Activated naive CD4-positive, alpha-beta T cell treated with anti-CD3 and anti-CD28 coated beads for 36 hours (primary cell): ENCODE measurements around the gene UBQLN3. TPM values are rescaled to one million over a fixed set of nuclear protein-coding genes. Genes with fewer than 3 reads are reported as not detected.

Experiments used
- CTCF ChIA-PET: fragments of 350-600 bp; sonication (Branson Sonifier 250); formaldehyde crosslinking; loops from one replicate; lab custom pipeline; 2021; ENCODE audit warnings: antibody characterized with exemption; lab: Charles Lee
- DNase-seq: peaks from one replicate; pipeline ENCODE4 v3.0.0-alpha.2; 2020
- H3K27ac Mint-ChIP-seq: one replicate; pipeline ENCODE4 v1.8.0; 2021; ENCODE audit warnings: mild to moderate bottlenecking, mixed read lengths
- H3K27me3 Mint-ChIP-seq: one replicate; pipeline ENCODE4 v1.8.0; 2021; ENCODE audit warnings: low read depth, mixed read lengths
- H3K36me3 Mint-ChIP-seq: one replicate; pipeline ENCODE4 v1.8.0; 2021; ENCODE audit warnings: low read depth, mixed read lengths
- H3K4me1 Mint-ChIP-seq: one replicate; pipeline ENCODE4 v1.8.0; 2021; ENCODE audit warnings: low read depth, mixed read lengths
- H3K4me3 Mint-ChIP-seq: one replicate; pipeline ENCODE4 v1.8.0; 2021; ENCODE audit warnings: mild to moderate bottlenecking, moderate library complexity, mixed read lengths
- H3K9me3 Mint-ChIP-seq: one replicate; pipeline ENCODE4 v1.8.0; 2021; ENCODE audit warnings: mixed read lengths
- intact Hi-C: fragments of 100-400 bp; cut with micrococcal nuclease; formaldehyde crosslinking; loops from one replicate; pipeline ENCODE4 v1.15.1; 2023
- total RNA-seq, 2 experiments: library from RNA; stranded (reverse); gene quantifications; one replicate each; pipeline ENCODE4 v1.2.3, GENCODE V29; 2021

The UBQLN3 gene
- total RNA-seq, 2 experiments from 2014 or later, result not detected

DNA sequence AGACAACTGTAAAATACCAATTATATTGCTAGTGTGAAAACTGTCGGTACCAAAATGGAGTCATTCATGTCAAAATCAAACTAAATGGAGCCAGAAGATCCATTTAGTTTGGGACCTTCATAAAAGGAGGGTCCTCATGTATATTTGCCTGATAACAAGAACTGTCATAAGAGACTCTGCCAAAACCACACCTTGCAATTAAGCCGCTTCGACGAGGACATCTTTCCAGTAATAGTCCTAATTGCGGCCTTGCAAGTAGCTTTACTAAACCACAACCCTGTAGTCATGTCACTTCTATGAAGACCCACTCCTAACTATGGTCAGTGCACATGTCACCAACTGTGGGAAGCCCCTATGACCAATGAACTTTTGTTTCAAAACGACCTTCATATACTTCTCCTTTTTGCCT is 9.4 kb downstream of the UBQLN3 start:
- DNase-seq, result no peak
- Mint-ChIP-seq H3K36me3 (no peaks in the 10 kb centered on the region), H3K4me3 (no peak overlapping the region), H3K27ac (no peak overlapping the region), H3K9me3 (no peaks in the 10 kb centered on the region), H3K27me3 (peaks cover 5% of the 10 kb centered on the region), H3K4me1 (no peaks in the 10 kb centered on the region)
- intact Hi-C loops, result no loop called here
- CTCF ChIA-PET, result no interaction called here

DNA sequence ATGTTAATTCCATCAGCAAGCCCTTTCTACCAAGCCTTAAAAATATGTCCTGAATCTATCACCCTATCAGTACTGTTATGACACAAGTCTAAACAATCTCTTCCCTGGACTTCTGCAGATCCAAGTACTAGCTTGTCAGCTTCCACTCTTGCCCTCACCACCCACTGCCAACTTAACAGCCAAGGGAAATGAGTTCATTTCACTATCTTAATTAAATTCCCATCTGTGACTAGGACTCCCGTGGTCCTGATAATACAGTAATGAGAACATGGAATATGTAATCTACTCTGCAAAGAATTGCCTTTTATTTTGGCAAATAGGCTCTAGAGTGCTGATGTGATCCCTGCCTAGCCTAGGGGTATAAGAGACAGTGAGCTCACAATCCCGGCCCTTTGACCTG is 10.1 kb downstream of the UBQLN3 start:
- Mint-ChIP-seq H3K27ac (no peak overlapping the region), H3K36me3 (no peaks in the 10 kb centered on the region), H3K27me3 (peaks cover 5% of the 10 kb centered on the region), H3K4me1 (no peaks in the 10 kb centered on the region), H3K4me3 (no peak overlapping the region), H3K9me3 (no peaks in the 10 kb centered on the region)
- CTCF ChIA-PET, result no interaction called here
- intact Hi-C loops, result no loop called here
- no peak for DNase-seq

DNA sequence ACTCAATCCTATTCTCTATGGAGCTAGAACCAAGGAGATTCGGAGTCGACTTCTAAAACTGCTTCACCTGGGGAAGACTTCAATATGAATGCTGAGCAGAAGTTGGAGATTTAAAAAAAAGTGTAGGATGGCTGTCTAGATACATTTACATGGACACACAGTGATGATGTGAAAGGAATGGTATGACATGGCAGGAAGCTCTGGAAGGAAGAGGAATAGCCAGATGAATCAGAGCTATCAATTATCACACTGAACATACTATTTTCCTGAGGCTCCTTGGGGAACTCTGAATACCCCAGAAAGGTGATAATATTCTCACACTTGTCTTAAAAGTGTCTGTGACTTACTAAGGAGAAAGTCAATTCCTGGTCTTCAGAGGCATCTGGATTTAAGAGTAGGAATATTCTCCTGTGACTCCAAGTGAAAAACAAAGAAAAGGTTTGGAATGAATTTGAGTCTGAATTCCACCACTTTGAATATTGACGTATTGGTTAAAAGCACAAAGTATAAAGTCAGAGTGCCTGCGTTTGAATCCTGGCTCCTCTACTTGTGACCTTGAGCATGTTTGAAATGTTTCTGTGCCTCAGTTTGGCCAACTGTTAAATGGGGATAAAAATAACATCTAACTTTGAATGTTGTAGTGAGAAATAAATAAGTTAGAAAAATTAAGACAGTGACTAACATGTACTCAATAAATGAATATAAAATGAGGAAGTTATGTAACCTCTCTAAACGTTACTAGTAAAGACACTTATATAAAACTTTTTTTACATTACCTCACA is 20.0 kb downstream of the UBQLN3 start:
- CTCF ChIA-PET, result no interaction called here
- no peak for DNase-seq
- Mint-ChIP-seq H3K27me3 (peaks cover 5% of the 10 kb centered on the region), H3K36me3 (no peaks in the 10 kb centered on the region), H3K27ac (no peak overlapping the region), H3K4me3 (no peak overlapping the region), H3K4me1 (peaks cover 2% of the 10 kb centered on the region), H3K9me3 (no peaks in the 10 kb centered on the region)
- intact Hi-C loops, result no loop called here

DNA sequence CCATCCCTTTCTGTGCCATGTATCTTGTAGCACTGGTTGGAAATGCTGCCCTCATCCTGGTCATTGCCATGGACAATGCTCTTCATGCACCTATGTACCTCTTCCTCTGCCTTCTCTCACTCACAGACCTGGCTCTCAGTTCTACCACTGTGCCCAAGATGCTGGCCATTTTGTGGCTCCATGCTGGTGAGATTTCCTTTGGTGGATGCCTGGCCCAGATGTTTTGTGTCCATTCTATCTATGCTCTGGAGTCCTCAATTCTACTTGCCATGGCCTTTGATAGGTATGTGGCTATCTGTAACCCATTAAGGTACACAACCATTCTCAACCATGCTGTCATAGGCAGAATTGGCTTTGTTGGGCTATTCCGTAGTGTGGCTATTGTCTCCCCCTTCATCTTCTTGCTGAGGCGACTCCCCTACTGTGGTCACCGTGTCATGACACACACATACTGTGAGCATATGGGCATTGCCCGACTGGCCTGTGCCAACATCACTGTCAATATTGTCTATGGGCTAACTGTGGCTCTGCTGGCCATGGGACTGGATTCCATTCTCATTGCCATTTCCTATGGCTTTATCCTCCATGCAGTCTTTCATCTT is 20.9 kb downstream of the UBQLN3 start:
- no peak for DNase-seq
- H3K4me3 Mint-ChIP-seq, result no peak overlapping the region
- H3K9me3 Mint-ChIP-seq, result no peaks in the 10 kb centered on the region
- H3K27me3 Mint-ChIP-seq, result peaks cover 6% of the 10 kb centered on the region
- intact Hi-C loops, result no loop called here
- no peaks in the 10 kb centered on the region for H3K36me3 Mint-ChIP-seq
- H3K4me1 Mint-ChIP-seq, result peaks cover 2% of the 10 kb centered on the region
- no peak overlapping the region for H3K27ac Mint-ChIP-seq
- CTCF ChIA-PET, result no interaction called here

DNA sequence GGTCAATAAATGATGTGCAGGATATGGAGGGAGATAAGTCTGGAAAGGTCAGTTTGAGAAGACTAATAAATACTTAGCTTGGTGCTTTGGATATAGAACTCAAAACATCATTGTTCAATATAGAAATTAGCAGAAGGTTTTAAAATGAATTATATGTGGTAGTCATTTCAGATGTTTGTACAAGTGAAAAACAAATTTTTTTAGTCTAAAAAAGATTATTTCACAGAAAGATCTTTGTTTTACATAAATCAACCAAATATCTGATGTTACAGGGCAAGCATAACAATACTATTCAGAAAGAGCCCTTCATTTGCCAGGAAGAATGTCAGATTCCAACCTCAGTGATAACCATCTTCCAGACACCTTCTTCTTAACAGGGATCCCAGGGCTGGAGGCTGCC is 21.4 kb downstream of the UBQLN3 start, which contains the start of gene OR52D1:
Gene OR52D1, plus strand, starts transcription at position 301 of the 400 bp plus-strand sequence. Its CDS starts 22 bp downstream, at position 323.
- Mint-ChIP-seq H3K9me3 (no peaks in the 10 kb centered on the region), H3K4me3 (no peak within 1 kb of the TSS), H3K27me3 (peaks cover 7% of the 10 kb centered on the region), H3K4me1 (peaks cover 2% of the 10 kb centered on the region), H3K27ac (no peak within 1 kb of the TSS), H3K36me3 (no peaks in the 10 kb centered on the region)
- CTCF ChIA-PET, result no interaction called here
- DNase-seq, result no peak
- intact Hi-C loops, result no loop called here

DNA sequence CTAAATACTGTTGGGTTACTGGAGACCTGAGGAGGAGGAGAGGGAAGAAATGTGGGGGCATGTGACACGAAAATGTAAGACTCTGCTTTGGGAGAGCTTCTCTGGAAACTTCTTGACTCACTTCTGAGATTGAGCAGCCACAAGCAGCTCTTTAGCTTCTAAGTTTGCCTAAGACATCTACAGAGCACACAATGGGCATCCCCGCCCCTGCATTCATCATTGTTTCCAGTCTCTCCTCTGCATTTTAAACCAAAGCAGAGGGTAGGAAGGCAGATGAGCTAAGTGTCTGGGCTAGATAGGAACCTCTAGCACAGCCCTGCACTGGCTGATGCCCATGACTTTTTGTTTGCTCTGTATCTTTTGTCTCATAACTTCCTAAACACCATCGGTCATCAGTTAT is 23.3 kb downstream of the UBQLN3 start:
- H3K4me3 Mint-ChIP-seq, result no peak overlapping the region
- intact Hi-C loops, result no loop called here
- peaks cover 2% of the 10 kb centered on the region for H3K4me1 Mint-ChIP-seq
- H3K9me3 Mint-ChIP-seq, result no peaks in the 10 kb centered on the region
- peak; percentile 10 for DNase-seq
- CTCF ChIA-PET, result interaction anchor here (1.2 kb wide), 1 partner anchor 9 kb away, joined by 5 read pairs; no protein-coding TSS in a partner anchor
- no peaks in the 10 kb centered on the region for H3K36me3 Mint-ChIP-seq
- no peak overlapping the region for H3K27ac Mint-ChIP-seq
- peaks cover 7% of the 10 kb centered on the region for H3K27me3 Mint-ChIP-seq

DNA sequence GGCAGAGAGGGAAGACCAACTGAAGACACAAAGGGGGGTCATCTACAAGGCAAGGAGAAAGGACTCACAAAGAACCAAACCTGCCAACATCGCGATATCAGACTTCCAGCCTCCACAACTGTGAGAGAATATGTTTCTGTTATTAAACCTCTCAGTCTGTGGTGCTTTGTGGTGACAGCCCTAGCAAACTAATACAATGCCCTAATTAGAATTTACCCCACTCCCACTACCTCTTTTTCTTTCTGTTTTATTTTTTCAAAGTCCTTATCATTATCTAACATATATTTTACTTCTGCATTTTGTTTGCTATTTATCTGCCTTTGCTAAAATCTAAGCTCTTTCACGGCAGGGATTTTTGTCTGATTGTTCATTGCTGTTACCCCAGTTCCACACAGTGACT is 23.8 kb downstream of the UBQLN3 start:
- Mint-ChIP-seq H3K27me3 (peaks cover 4% of the 10 kb centered on the region), H3K4me3 (no peak overlapping the region), H3K27ac (no peak overlapping the region), H3K36me3 (no peaks in the 10 kb centered on the region), H3K9me3 (no peaks in the 10 kb centered on the region), H3K4me1 (peaks cover 2% of the 10 kb centered on the region)
- intact Hi-C loops, result no loop called here
- CTCF ChIA-PET, result interaction anchor here (1.2 kb wide), 1 partner anchor 9 kb away, joined by 5 read pairs; no protein-coding TSS in a partner anchor
- DNase-seq, result no peak

DNA sequence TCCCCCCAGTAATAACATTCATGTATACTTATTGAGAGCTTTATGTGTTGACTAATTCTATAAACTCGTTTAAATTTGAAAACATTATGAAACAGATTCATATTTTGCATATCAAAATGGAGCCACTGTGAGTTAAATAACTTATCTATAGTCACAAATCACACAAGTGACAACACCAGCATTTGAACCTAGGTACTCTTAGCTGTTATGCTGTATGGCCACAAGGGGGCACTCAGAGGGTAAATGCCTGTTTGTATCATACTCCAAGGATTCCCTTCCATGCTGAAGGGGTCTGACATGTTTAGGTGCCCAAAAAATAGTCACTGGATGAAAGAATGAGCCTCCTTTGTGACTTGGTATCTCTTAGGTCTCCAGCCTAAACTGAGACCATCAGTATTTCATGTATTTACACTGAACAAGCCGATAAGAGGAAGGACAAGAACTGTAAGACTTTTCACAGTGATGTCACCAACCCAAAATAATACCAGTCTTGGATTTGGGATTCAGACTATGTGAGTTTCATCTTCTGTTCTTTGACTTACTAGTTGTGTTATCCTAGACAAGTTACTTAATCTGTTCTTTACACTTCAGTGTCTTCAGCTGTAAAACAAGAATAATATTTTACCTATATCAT is 33.5 kb downstream of the UBQLN3 start:
- Mint-ChIP-seq H3K9me3 (no peaks in the 10 kb centered on the region), H3K36me3 (no peaks in the 10 kb centered on the region), H3K27me3 (peaks cover 11% of the 10 kb centered on the region), H3K27ac (no peak overlapping the region), H3K4me1 (no peaks in the 10 kb centered on the region), H3K4me3 (no peak overlapping the region)
- peak; percentile 64 for DNase-seq
- CTCF ChIA-PET, result interaction anchor here (0.6 to 2.4 kb wide), 13 partner anchors 10 to 427 kb away, joined by 3 to 10 read pairs (median 4); partner anchors contain the start of genes TRIM22 and TRIM5
- intact Hi-C loops, result loop anchor here (1.0 to 5.0 kb wide), 5 partner anchors 76 to 876 kb away; partner anchors contain the start of gene OR52N2

DNA sequence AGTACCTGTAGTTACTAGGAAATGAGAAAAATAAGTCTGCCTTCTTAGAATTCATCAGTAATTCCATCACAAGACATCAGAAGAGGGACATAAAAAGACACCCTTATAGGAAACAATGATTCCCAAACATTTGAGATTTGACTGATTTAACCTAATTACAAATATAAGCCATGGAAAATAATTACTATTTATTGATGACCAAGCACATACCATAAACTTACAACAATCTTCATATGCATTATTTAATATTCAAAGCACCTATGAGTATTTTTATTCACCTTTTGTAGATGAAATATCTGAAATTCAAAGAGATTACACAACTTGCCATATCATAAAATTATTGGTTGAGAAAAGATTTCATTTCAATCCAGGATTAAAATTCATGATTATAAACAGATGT is 35.8 kb downstream of the UBQLN3 start:
- Mint-ChIP-seq H3K27ac (no peak overlapping the region), H3K4me3 (no peak overlapping the region), H3K4me1 (no peaks in the 10 kb centered on the region), H3K27me3 (peaks cover 11% of the 10 kb centered on the region), H3K9me3 (no peaks in the 10 kb centered on the region), H3K36me3 (no peaks in the 10 kb centered on the region)
- CTCF ChIA-PET, result no interaction called here
- intact Hi-C loops, result no loop called here
- no peak for DNase-seq

DNA sequence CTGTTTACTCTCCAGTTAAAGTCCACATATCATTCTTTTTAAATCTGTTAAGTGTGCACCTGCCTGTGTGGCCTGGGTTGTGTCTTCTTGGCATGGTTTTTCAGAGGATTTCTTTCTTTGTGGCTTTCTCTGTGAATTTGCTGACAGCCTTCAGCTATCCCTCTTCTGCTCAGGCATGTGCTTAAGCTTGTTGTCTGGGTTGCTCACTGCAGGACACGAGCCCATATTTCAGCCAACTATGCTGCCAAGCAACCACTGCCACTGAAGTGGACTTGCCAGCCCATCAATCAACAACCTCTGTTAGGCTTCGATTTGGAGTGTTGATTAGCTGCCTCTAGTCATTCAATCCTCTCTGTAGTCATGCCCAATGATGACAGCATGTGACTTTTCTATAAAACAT is 42.2 kb downstream of the UBQLN3 start:
- no peaks in the 10 kb centered on the region for H3K36me3 Mint-ChIP-seq
- no peak overlapping the region for H3K4me3 Mint-ChIP-seq
- H3K4me1 Mint-ChIP-seq, result no peaks in the 10 kb centered on the region
- no peak for DNase-seq
- peaks cover 5% of the 10 kb centered on the region for H3K27me3 Mint-ChIP-seq
- H3K9me3 Mint-ChIP-seq, result no peaks in the 10 kb centered on the region
- CTCF ChIA-PET, result interaction anchor here (1.1 kb wide), 1 partner anchor 8 kb away, joined by 3 read pairs; no protein-coding TSS in a partner anchor
- no peak overlapping the region for H3K27ac Mint-ChIP-seq
- intact Hi-C loops, result no loop called here

DNA sequence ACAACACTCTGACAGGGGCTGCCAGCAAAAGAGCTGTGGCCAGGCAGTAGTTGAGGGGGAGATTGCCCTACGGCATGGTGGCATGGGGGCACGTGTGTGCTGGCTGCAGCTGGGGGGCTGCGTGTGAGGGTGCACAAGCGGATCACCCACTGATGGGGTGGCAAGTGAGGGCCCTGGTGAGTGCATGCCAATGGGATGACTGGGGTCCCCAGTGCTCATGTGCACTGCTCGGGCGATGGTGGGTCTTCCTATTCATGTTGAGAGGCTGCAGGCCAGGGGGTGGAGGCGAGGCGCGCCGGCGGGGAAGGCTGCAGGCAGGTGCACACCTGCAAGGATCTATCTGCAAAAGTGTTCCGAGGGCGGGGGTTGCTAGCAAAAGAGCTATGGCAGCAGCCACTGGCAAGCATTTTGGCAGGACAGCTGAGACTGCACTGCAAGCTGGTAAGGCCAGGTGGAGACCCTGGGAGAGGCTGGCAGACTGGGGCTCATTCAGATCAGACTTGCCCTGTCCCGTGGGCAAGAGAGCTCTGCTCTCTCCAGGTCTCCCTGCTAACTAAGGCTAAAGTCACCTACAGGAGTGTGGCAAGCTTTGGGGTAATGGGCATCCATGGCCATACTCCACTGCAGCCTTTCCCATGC is 48.7 kb downstream of the UBQLN3 start:
- H3K27me3 Mint-ChIP-seq, result no peaks in the 10 kb centered on the region
- DNase-seq, result no peak
- H3K4me1 Mint-ChIP-seq, result peaks cover 8% of the 10 kb centered on the region
- no peak overlapping the region for H3K4me3 Mint-ChIP-seq
- no peaks in the 10 kb centered on the region for H3K36me3 Mint-ChIP-seq
- H3K27ac Mint-ChIP-seq, result no peak overlapping the region
- intact Hi-C loops, result no loop called here
- no peaks in the 10 kb centered on the region for H3K9me3 Mint-ChIP-seq
- CTCF ChIA-PET, result no interaction called here
